Inflammatory macrophage treated with lipopolysaccharide for 1 hour (primary cell): ENCODE data around the gene NARS2.
A peak's percentile ranks its signal among the peaks of the same experiment; 100 is the strongest.
"Not testable (repeated sequence)": the region's sequence is repeated elsewhere in the genome, so short reads cannot be mapped to it uniquely, and the experiment has no call there.

ENCODE experiments used
- DNase-seq, 2 donors: peaks; one replicate each; pipeline ENCODE4 v3.0.0-alpha.2; 2020 to 2022

The NARS2 gene

GRCh38 chr11:78540256-78540655, 34.4 kb downstream of the NARS2 start:
- no peak for DNase-seq

GRCh38 chr11:78539506-78539905, 35.2 kb downstream of the NARS2 start:
- no peak for DNase-seq

- DNase-seq: no peak
These were observed 37.7 kb downstream of the NARS2 start for GRCh38 chr11:78536933-78537332.

- no peak for DNase-seq
These were observed 38.7 kb downstream of the NARS2 start for GRCh38 chr11:78535920-78536319.

- DNase-seq: no peak
These were observed 39.6 kb downstream of the NARS2 start for GRCh38 chr11:78535027-78535426.

- DNase-seq: peak; percentile 66 to 77
These were observed 41.3 kb downstream of the NARS2 start for GRCh38 chr11:78533399-78533798.

- DNase-seq: no peak
These were observed 41.7 kb downstream of the NARS2 start for GRCh38 chr11:78532991-78533390.

GRCh38 chr11:78526497-78527146, 48.0 kb downstream of the NARS2 start:
- DNase-seq: no peak

- no peak for DNase-seq
These were observed 48.9 kb downstream of the NARS2 start for GRCh38 chr11:78525720-78526119.

GRCh38 chr11:78520230-78520629, 54.4 kb downstream of the NARS2 start:
- no peak for DNase-seq

- no peak for DNase-seq
These were observed 58.4 kb downstream of the NARS2 start for GRCh38 chr11:78516281-78516680.

- no peak for DNase-seq
These were observed 59.7 kb downstream of the NARS2 start for GRCh38 chr11:78514922-78515502.

- not testable (repeated sequence) for DNase-seq
These were observed 61.6 kb downstream of the NARS2 start for GRCh38 chr11:78513085-78513484.

- DNase-seq: no peak
These were observed 64.1 kb downstream of the NARS2 start for GRCh38 chr11:78510597-78510996.

GRCh38 chr11:78510025-78510596, 64.6 kb downstream of the NARS2 start:
- no peak for DNase-seq

- DNase-seq: no peak
These were observed 70.0 kb downstream of the NARS2 start for GRCh38 chr11:78504708-78505107.

- DNase-seq: no peak
These were observed 70.5 kb downstream of the NARS2 start for GRCh38 chr11:78504181-78504580.

- DNase-seq: no peak
These were observed 74.7 kb downstream of the NARS2 start for GRCh38 chr11:78499971-78500370.

- DNase-seq: no peak
These were observed 77.4 kb downstream of the NARS2 start for GRCh38 chr11:78497293-78497692.

GRCh38 chr11:78493413-78493975, 81.2 kb downstream of the NARS2 start:
- no peak for DNase-seq

GRCh38 chr11:78492973-78493372, 81.7 kb downstream of the NARS2 start:
- no peak for DNase-seq

- DNase-seq: no peak
These were observed 85.5 kb downstream of the NARS2 start for GRCh38 chr11:78489184-78489583.

GRCh38 chr11:78478536-78478935, 96.1 kb downstream of the NARS2 start:
- DNase-seq: no peak

- no peak for DNase-seq
These were observed 98.6 kb downstream of the NARS2 start for GRCh38 chr11:78476066-78476465.
